ENCODE data around the gene HPGD. TPM values are rescaled to one million over a fixed set of nuclear protein-coding genes. Genes with fewer than 3 reads are reported as not detected.

Gene HPGD
- polyA plus RNA-seq, 1 of the 3 experiments (the other 2 are of a cell fraction) = not detected

- no peak for TF ChIP-seq ZBTB33 (IDR thresholded peaks at IDR 0.05; ENCODE audit: borderline replicate concordance, low read depth)
- no peak for TF ChIP-seq YY1 (IDR thresholded peaks at IDR 0.05; ENCODE audit: low read depth)
- no peak for TF ChIP-seq CTCF (IDR thresholded peaks at IDR 0.05)
- TF ChIP-seq RCOR1 (IDR thresholded peaks at IDR 0.05; ENCODE audit: low read length) = no peak
- TF ChIP-seq RFX5 (IDR thresholded peaks at IDR 0.05; ENCODE audit: low read length) = no peak
- TF ChIP-seq USF2 (IDR thresholded peaks at IDR 0.05; ENCODE audit: borderline replicate concordance, low read depth, low read length) = no peak
These were observed 4.5 kb downstream of the HPGD start (continued) for GRCh38 chr4:174517502-174518445.

- no peaks in the 10 kb centered on the region for H3K79me2 ChIP-seq (ENCODE audit: insufficient read depth)
- TF ChIP-seq MEF2A (IDR thresholded peaks at IDR 0.05; ENCODE audit: borderline replicate concordance, low read depth) (no peak), POLR2AphosphoS5 (IDR thresholded peaks at IDR 0.05; ENCODE audit: low read depth, low read length) (no peak), IRF3 (IDR thresholded peaks at IDR 0.05; ENCODE audit: low read depth, low read length) (no peak), ELF1 (IDR thresholded peaks at IDR 0.05) (no peak), RXRA (IDR thresholded peaks at IDR 0.05; ENCODE audit: borderline replicate concordance, low read depth) (no peak), EZH2phosphoT487 (IDR thresholded peaks at IDR 0.05; ENCODE audit: borderline replicate concordance, low read depth) (no peak), PBX3 (IDR thresholded peaks at IDR 0.05) (no peak), FOSL2 (IDR thresholded peaks at IDR 0.05; ENCODE audit: borderline replicate concordance, low read depth) (no peak)
- H3K36me3 ChIP-seq (replicated peaks in 1 of 2; ENCODE audit: control insufficient read depth in 1 of 2, insufficient read depth in 2 of 2, low read length in 1 of 2) = no peaks in the 10 kb centered on the region
- H3K27ac ChIP-seq (ENCODE audit: low read depth in 2 of 2, low read length in 1 of 2) = no peak overlapping the region
- H4K20me1 ChIP-seq (ENCODE audit: insufficient read depth) = no peaks in the 10 kb centered on the region
- H3K4me2 ChIP-seq = no peak overlapping the region
- no peak overlapping the region for H2AFZ ChIP-seq (ENCODE audit: low read depth)
- ChIA-PET POLR2A (no interaction called here), CTCF (no interaction called here)
- no peak overlapping the region for H3K9ac ChIP-seq
- H3K27me3 ChIP-seq (ENCODE audit: insufficient read depth) = peaks cover 10% of the 10 kb centered on the region
- H3K9me3 ChIP-seq = no peaks in the 10 kb centered on the region; the same call in 1 of the 2 replicates
- H3F3A ChIP-seq (replicated peaks; ENCODE audit: insufficient read depth) = no peaks in the 10 kb centered on the region
- H3K4me3 ChIP-seq (ENCODE audit: low read depth in 2 of 2, low read length in 1 of 2) = no peak overlapping the region
- no peaks in the 10 kb centered on the region for H3K9me2 ChIP-seq
- peaks cover 0 to 2% of the 10 kb centered on the region in 2 experiments; a peak in 1 of 4 replicates for H3K4me1 ChIP-seq (ENCODE audit: control insufficient read depth in 1 of 2, insufficient read depth in 2 of 2, low read depth in 1 of 2, low read length in 1 of 2)
- no peak for DNase-seq
- 12% methylated on average over 1 of the region's 1 CpG for WGBS (ENCODE audit: low lambda C conversion rate)
These were observed 5.5 kb downstream of the HPGD start for GRCh38 chr4:174516794-174517193.

All from SK-N-SH (cell line).